ENCODE data around the gene CCR5AS.
"Not testable (repeated sequence)": the region's sequence is repeated elsewhere in the genome, so short reads cannot be mapped to it uniquely, and the experiment has no call there.

The CCR5AS gene

GRCh38 chr3:46427916-46428833 is 21.3 kb upstream of the CCR5AS start:
- no peak for DNase-seq

GRCh38 chr3:46427404-46427803 is 20.5 kb upstream of the CCR5AS start:
- DNase-seq, result not testable (repeated sequence)

- DNase-seq, result not testable (repeated sequence)
Measured at GRCh38 chr3:46426476-46426875, 19.6 kb upstream of the CCR5AS start.

GRCh38 chr3:46423588-46423987 is 16.7 kb upstream of the CCR5AS start:
- DNase-seq, result no peak

- DNase-seq, result no peak
Measured at GRCh38 chr3:46422617-46423016, 15.8 kb upstream of the CCR5AS start.

- no peak for DNase-seq
Measured at GRCh38 chr3:46420931-46421330, 14.1 kb upstream of the CCR5AS start.

- no peak for DNase-seq
Measured at GRCh38 chr3:46419816-46420215, 12.9 kb upstream of the CCR5AS start.

- no peak for DNase-seq
Measured at GRCh38 chr3:46417841-46418611, 11.2 kb upstream of the CCR5AS start.

GRCh38 chr3:46416811-46417510 is 10.1 kb upstream of the CCR5AS start:
- no peak for DNase-seq

GRCh38 chr3:46416125-46416810 is 9.4 kb upstream of the CCR5AS start:
- no peak for DNase-seq

- no peak for DNase-seq
Measured at GRCh38 chr3:46414739-46415138, 7.9 kb upstream of the CCR5AS start.

- no peak for DNase-seq
Measured at GRCh38 chr3:46413951-46414350, 7.1 kb upstream of the CCR5AS start.

GRCh38 chr3:46412786-46413298 is 6.0 kb upstream of the CCR5AS start:
- no peak for DNase-seq

- no peak for DNase-seq
Measured at GRCh38 chr3:46411271-46411670, 4.4 kb upstream of the CCR5AS start.

GRCh38 chr3:46410669-46411068 is 3.8 kb upstream of the CCR5AS start:
- no peak for DNase-seq

GRCh38 chr3:46409739-46410489 is 3.0 kb upstream of the CCR5AS start:
- DNase-seq, result no peak

- no peak for DNase-seq
Measured at GRCh38 chr3:46408853-46409252, 2.0 kb upstream of the CCR5AS start.

- DNase-seq, result no peak
Measured at GRCh38 chr3:46407970-46408369, 1.1 kb upstream of the CCR5AS start.

- no peak for DNase-seq
Measured at GRCh38 chr3:46406443-46406787, 451 bp downstream of the CCR5AS start.

GRCh38 chr3:46405301-46406019 is 1.4 kb downstream of the CCR5AS start:
- no peak for DNase-seq

GRCh38 chr3:46402902-46403301 is 4.0 kb downstream of the CCR5AS start:
- DNase-seq, result not testable (repeated sequence)

Measured in activated effector memory CD4-positive, alpha-beta T cell treated with Interleukin-2 at 50 U/mL for 16 hours (primary cell).